GM12878 (cell line): ENCODE data around the gene LRRC26. TPM values are rescaled to one million over a fixed set of nuclear protein-coding genes. Genes with fewer than 3 reads are reported as not detected.

Source experiments
- ATAC-seq: fragments of 200-7000 bp; cut with Tn5 transposase; 3 replicates; pipeline ENCODE4 v1.9.1; 2020; ENCODE audit warnings: mild to moderate bottlenecking, moderate library complexity
- BruUV-seq: library from RNA; stranded (reverse); fragments of 400-500 nt; replicated peaks from 2 replicates; lab custom pipeline; 2021; lab: Mats Ljungman, UMichigan
- CTCF ChIA-PET: fragments of 300-600 bp; sonication (Branson Sonifier 250); formaldehyde crosslinking; extraction: SDS; loops from one replicate; lab custom pipeline; 2021; ENCODE audit warnings: inconsistent platforms; lab: Yijun Ruan, JAX
- POLR2A ChIA-PET: fragments of 350-600 bp; formaldehyde crosslinking; extraction: SDS; loops from one replicate; lab custom pipeline; 2021; ENCODE audit warnings: inconsistent platforms; lab: Charles Lee
- RAD21 ChIA-PET: fragments of 300-600 bp; sonication (Branson Sonifier 250); formaldehyde crosslinking; loops from one replicate; lab custom pipeline; 2023; ENCODE audit warnings: antibody characterized with exemption; ENCODE audit not compliant: unreplicated experiment; lab: Charles Lee
- SMC1A ChIA-PET: fragments of 300-600 bp; sonication (Branson Sonifier 250); formaldehyde crosslinking; loops from one replicate; lab custom pipeline; 2023; ENCODE audit not compliant: unreplicated experiment, uncharacterized antibody; lab: Charles Lee
- DNase-seq: peaks from one replicate; pipeline ENCODE4 v3.0.0-alpha.2; 2011; ENCODE audit warnings: low read depth, low spot score
- FAIRE-seq: peaks from 3 replicates; lab custom pipeline; 2011; peaks lifted over from hg19 to GRCh38; lab: Jason Lieb, UNC
- H2AFZ ChIP-seq: 2 replicates; pipeline ENCODE4 v1.6.0; 2011; ENCODE audit warnings: low read depth, low read length, control low read depth; ENCODE audit not compliant: control insufficient read depth
- H3K27ac ChIP-seq: 2 replicates; pipeline ENCODE4 v1.5.1; 2011; ENCODE audit warnings: control low read depth; ENCODE audit not compliant: control insufficient read depth, insufficient read depth
- H3K27me3 ChIP-seq, 2 experiments: replicated peaks in 1 of 2; 2 replicates each; pipeline versions ENCODE4 v1.6.0 to v1.6.1; 2011; ENCODE audit warnings: low read length in 1 of 2; ENCODE audit not compliant: control insufficient read depth in 2 of 2, insufficient read depth in 2 of 2
- H3K36me3 ChIP-seq, 2 experiments: 2 replicates each; pipeline ENCODE4 v1.5.1; 2011; ENCODE audit warnings: low read length in 1 of 2; ENCODE audit not compliant: control insufficient read depth in 2 of 2, insufficient read depth in 2 of 2
- H3K4me1 ChIP-seq: 2 replicates; pipeline ENCODE4 v1.6.1; 2011; ENCODE audit warnings: mild to moderate bottlenecking, low read length, moderate library complexity, mixed read lengths; ENCODE audit not compliant: control insufficient read depth, insufficient read depth
- H3K4me2 ChIP-seq: 2 replicates; pipeline ENCODE4 v1.6.0; 2011; ENCODE audit warnings: control low read depth; ENCODE audit not compliant: control insufficient read depth, insufficient read depth
- H3K4me3 ChIP-seq: fragments of 200-600 bp; sonication (generic); 2 replicates; pipeline ENCODE4 v1.5.1; 2016
- H3K79me2 ChIP-seq: 2 replicates; pipeline ENCODE4 v1.6.0; 2011; ENCODE audit warnings: low read length; ENCODE audit not compliant: control insufficient read depth, insufficient read depth
- H3K9ac ChIP-seq: 2 replicates; pipeline ENCODE4 v1.8.0; 2011; ENCODE audit warnings: low read length, control low read depth, mixed read lengths; ENCODE audit not compliant: control insufficient read depth, insufficient read depth
- H3K9me3 ChIP-seq: replicated peaks from 3 replicates; pipeline ENCODE4 v1.5.1; 2011; ENCODE audit warnings: mild to moderate bottlenecking, low read length; ENCODE audit not compliant: control insufficient read depth, insufficient read depth
- H4K20me1 ChIP-seq: 2 replicates; pipeline ENCODE4 v1.6.0; 2011; ENCODE audit not compliant: control insufficient read depth, insufficient read depth
- CHD2 ChIP-seq: IDR thresholded peaks from 2 replicates; pipeline ENCODE4 v1.6.1; 2011; ENCODE audit warnings: low read depth, low read length, improper control_type of control experiment, borderline replicate concordance
- CTCF ChIP-seq, 3 experiments: IDR thresholded peaks in 2 of 3; conservative IDR thresholded peaks in 1 of 3; 2 replicates each; pipeline ENCODE4 v1.5.1; 2011; ENCODE audit warnings: low read depth in 3 of 3, low read length in 3 of 3, mild to moderate bottlenecking in 3 of 3, control low read depth in 2 of 3, moderate library complexity in 2 of 3, inconsistent platforms in 1 of 3, mixed read lengths in 1 of 3; ENCODE audit not compliant: control insufficient read depth in 2 of 3, insufficient read depth in 1 of 3; ENCODE audit errors: extremely low read depth in 1 of 3
- E2F8 ChIP-seq: fragments of 450-650 bp; IDR thresholded peaks from 2 replicates; pipeline ENCODE4 v1.6.1; 2018; ENCODE audit warnings: mild to moderate bottlenecking, low read depth, moderate library complexity; ENCODE audit not compliant: partially characterized antibody
- WGBS: methylation state at CpG from one replicate; pipeline ENCODE4 v1.1.6; 2016; ENCODE audit warnings: low lambda C conversion rate; ENCODE audit not compliant: insufficient replicate concordance, insufficient coverage; ENCODE audit errors: missing lambda C conversion rate; 5-methylcytosine and 5-hydroxymethylcytosine counted together
- in situ Hi-C: fragments of 300-500 bp; cut with MboI; formaldehyde crosslinking; loops from 9 replicates; pipeline ENCODE4 v1.14.3; 2018; ENCODE audit warnings: mixed read lengths
- intact Hi-C: fragments of 100-400 bp; cut with micrococcal nuclease; formaldehyde crosslinking; loops from one replicate; pipeline ENCODE4 v1.14.2; 2022; ENCODE audit not compliant: unreplicated experiment
- polyA plus RNA-seq, 11 experiments: library from polyadenylated mRNA; depleted of rRNA in 4 of 11; unstranded in 6 of 11; stranded (reverse) in 5 of 11; fragments of >200 nt; fragmentation: Nextera tagmentation in 4 of 11; fragmentation: Illumina TruSeq in 1 of 11; extraction: Ambion mirVana in 4 of 11; extraction: Trizol in 1 of 11; gene quantifications; 1 replicate in 1 of 11; 2 replicates in 10 of 11; pipeline versions ENCODE4 v1.2.1 to v1.2.3, GENCODE V29; 2011 to 2016; ENCODE audit warnings: inconsistent platforms in 2 of 11, missing spikeins in 2 of 11, low read depth in 1 of 11
- total RNA-seq, 4 experiments: library from RNA; depleted of rRNA in 3 of 4; stranded (reverse); fragments of >200 nt in 3 of 4; fragmentation: Illumina TruSeq in 1 of 4; extraction: Trizol in 1 of 4; gene quantifications; 2 replicates each; pipeline versions ENCODE4 v1.2.1 to v1.2.3, GENCODE V29; 2013 to 2021

Gene LRRC26
- total and polyA plus RNA-seq, 10 of the 15 experiments (the other 5 are each of a cell fraction or from before 2014, with no cell fraction given): 0.29 to 0.91 (median 0.64) TPM; not detected in 5

GRCh38 chr9:137174722-137175293, 5.0 kb upstream of the LRRC26 start:
- WGBS: 23% methylated on average over 24 of the region's 34 CpGs

More at GRCh38 chr9:137174722-137175293, 5.0 kb upstream of the LRRC26 start:
- in situ Hi-C loops: no loop called here
- BruUV-seq: no TSS peak
- intact Hi-C loops: no loop called here
- ChIA-PET POLR2A (interaction anchor here (1.0 to 2.1 kb wide), 3 partner anchors 18 to 25 kb away, joined by 3 to 9 read pairs (median 5); no protein-coding TSS in a partner anchor), SMC1A (no interaction called here), RAD21 (no interaction called here), CTCF (interaction anchor here (0.9 to 2.4 kb wide), 5 partner anchors 25 to 79 kb away, joined by 3 to 13 read pairs (median 4); partner anchors contain the start of gene RNF224)
- DNase-seq (no peak), ATAC-seq (peak; percentile 5; the same call in 2 of the 3 replicates), FAIRE-seq (no peak)
- Histone ChIP-seq H3K4me1 (peaks cover 3% of the 10 kb centered on the region; the same call in 1 of the 2 replicates), H2AFZ (no peak overlapping the region), H3K36me3 (peaks cover 0 to under 1% of the 10 kb centered on the region in 2 experiments; a peak in 1 of 4 replicates), H3K9ac (no peak overlapping the region), H3K27me3 (peaks cover 0 to 3% of the 10 kb centered on the region in 2 experiments; a peak in 1 of 4 replicates), H3K4me2 (no peak overlapping the region), H3K9me3 (no peaks in the 10 kb centered on the region), H3K27ac (no peak overlapping the region), H4K20me1 (no peaks in the 10 kb centered on the region), H3K4me3 (no peak overlapping the region), H3K79me2 (no peaks in the 10 kb centered on the region)
- TF ChIP-seq CHD2 (no peak), CTCF (IDR thresholded peaks at IDR 0.05 in 2 of 3, conservative IDR thresholded peaks at IDR 0.05 in 1 of 3; ENCODE audit: control insufficient read depth in 2 of 3, extremely low read depth in 1 of 3, insufficient read depth in 1 of 3, low read depth in 3 of 3, low read length in 3 of 3) (0 out of 6 replicates have a peak, but pooled peaks of 1 of the 3 experiments have one; percentile 4), E2F8 (no peak)
